NCI-H1436 (cell line): Measurements from ENCODE around the gene CPAMD8.
"Not testable (repeated sequence)": the region's sequence is repeated elsewhere in the genome, so short reads cannot be mapped to it uniquely, and the experiment has no call there.

Experiments used
- DNase-seq: peaks from one replicate; lab custom pipeline; 2025; lab: John Stamatoyannopoulos, UW

The CPAMD8 gene

DNA sequence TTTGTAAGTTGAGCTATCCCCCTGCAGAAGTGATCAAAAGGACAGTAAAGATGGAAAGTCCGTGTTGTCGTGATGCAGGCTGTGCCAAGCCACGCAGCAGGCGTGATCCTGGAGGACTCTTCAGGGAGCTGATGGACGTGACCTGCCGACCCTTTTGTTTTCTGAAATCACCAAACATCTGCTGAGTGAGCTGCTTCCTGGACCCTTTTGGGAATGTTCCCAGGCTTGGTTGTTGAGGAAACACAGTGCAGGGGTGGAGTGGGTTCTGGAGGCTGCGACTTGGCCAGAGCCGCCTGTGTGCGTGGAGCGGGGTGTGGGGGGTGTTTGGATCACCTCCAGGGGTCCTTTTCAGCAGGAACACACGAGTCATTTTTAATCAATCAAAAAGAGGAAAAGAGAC, 15.4 kb upstream of the CPAMD8 start:
- no peak for DNase-seq

DNA sequence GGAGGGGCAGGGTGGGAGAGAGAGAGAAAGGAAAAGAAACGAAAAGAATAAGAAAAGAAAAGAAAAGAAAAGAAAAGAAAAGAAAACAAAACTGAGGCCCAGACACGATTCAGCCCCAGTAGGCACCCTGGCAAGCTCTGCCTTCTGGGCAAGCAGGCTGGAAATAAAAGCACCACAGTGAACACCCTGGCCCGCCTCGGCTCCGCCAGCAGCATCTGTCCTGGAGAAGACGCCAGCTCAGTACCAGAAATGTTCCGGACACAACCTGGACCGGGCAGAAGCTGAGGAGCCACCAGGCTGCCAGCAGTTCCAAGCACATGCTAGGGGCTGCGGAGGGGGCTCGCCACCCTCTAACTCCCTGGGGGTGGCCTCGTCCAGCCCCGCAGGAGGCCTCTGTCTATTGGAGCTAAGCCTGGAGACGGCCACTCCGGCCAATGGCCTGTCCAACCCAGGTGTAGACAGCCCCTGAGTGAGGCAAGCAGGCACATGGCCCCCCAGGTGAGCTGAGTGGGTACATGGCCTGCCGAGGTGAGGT, 11.4 kb upstream of the CPAMD8 start:
- no peak for DNase-seq

DNA sequence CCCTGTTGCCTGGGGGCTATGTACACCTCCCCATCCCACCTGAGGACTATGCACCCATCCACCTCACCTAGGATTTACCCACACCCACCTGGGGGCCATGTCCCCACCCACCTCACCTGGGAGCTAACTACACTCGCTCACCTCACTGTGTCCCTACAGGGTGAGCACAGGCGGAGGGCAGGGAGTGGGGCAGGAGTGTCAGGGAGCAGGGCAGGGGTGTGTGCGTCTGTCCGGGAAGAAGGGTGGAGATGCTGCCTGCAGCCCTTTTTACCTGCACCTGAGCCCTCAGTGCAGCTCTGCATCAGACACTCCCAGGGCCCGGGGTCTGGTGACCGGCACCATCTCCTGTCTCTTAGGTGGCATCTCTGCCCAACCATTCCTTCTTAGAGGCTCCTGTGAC, 10.6 kb upstream of the CPAMD8 start:
- no peak for DNase-seq

DNA sequence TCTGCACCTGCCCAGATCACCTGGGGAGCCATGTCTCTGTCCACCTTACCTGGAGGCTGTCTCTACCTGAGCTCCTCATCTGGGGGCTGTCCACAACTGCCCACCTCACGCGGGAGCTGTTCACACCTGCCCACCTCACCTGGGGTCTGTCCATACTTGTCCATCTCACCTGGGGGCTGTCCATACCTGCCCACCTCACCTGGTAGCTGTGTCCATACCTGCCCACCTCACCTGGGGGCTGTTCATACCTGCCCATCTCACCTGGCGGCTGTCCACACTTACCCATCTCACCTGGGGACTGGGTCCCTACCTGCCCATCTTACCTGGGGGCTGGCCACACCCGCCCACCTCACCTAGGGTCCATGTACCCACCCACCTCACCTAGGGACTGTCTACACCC, 10.0 kb upstream of the CPAMD8 start:
- no peak for DNase-seq

DNA sequence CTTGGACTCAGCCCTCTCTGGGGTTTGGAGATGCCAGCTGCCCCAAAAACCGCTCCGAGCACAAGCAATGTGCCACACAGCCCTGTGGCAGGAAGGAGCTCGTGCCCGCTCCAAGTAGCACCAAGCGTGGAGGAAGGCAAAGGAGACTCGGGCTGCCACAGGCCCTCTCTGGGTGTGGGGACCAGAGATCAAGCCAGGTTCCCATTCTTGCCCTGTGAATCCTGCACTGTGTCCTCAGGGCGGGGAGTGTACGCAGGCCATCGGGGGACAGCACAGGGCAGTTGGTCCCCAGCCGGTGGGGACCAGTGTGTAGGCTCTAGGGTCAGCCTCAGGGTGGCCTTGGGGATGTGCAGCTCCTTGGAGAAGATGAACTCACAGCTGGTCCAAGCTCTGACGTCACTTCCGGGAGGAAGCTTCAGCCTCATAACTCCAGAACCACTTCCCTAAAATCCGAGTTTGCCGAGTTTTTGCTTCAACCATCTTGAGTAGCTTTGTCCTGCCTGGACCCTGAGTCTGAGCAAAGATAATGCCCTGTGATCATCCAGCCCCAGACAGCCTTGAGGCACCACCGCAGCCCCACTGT, 9.3 kb upstream of the CPAMD8 start:
- DNase-seq, result no peak

DNA sequence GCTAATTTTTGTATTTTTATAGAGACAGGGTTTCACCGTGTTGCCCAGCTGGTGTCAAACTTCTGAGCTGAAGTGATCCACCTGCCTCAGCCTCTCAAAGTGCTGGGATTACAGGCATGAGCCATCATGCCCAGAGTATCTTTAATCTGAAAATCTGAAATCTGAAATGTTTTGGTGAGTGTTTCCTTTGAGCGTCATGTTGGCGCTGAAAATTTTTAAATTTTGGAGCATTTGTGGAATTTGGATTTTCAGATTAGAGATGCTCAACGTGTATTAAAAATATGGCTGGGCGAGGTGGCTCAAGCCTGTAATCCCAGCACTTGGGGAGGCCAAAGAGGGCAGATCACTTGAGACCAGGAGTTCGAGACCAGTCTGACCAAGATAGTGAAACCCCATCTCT, 5.1 kb upstream of the CPAMD8 start:
- DNase-seq, result no peak

DNA sequence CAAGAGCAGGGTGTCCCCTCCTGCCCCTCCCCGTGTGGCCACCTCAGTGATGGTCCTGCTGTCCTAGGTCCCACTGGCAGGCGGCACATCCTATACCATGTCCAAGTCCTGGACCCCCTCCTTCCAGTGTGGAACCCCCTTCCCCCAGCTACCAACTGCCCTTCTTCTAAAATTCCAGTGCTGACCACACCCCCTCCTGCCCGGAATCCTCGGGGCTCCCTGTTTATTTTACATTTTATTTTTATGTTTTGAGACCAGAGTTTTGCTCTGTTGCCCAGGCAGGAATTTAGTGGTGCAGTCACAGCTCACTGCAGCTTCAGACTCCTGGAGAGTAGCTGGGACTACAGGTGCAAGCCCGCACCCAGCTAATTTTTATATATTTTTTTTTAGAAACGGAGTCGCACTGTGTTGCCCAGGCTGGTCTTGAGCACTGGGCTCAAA, 945 bp upstream of the CPAMD8 start:
- no peak for DNase-seq

DNA sequence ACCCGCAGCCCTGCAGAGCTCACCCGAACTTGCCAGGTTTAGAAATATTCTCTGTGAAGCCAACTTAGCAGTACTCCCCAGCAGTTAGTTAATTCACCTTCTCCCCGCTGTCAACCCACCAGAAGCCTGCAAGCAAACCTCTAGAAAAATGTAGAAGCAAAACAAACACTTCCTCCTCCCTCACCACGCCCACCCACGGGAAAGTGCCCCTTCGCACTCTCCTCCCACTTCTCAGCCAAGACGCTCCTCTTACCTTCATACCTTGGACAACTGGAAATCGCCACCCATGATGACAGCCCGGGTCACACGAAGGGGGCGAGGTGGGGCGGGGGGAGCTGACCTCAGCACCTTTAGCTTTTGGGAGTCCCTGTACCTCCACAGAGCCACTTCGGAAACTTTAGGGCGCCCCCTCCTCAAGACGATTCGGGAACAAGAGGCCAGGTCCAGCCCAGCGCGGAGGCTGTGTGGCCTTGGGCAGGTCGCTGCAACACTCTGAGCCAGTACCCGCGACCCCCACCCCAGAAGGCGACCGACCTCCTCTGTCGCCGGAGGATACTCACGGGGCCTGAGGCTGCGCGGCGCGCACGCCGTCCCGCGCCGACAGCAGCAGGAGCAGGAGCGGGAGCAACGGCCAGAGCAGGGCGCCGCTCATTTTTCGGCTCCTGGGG, 485 bp downstream of the CPAMD8 start:
- DNase-seq, result no peak

DNA sequence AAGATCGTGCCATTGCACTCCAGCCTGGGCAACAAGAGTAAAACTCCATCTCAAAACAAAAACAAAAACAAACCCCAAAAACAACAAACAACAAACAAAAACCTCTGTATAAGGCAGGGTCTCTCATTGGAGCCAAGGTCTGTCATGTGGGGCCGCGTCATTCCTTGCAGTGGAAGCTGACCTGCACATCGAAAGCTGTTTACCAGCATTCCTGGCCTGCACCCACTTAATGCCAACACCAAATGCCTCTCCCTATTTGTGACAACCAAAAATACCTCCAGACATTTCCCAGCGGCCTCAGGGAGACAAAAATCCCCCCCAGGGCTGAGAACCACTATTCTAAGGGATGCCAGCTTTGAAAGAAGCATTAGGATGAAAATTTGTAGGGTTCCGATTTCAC, 1.2 kb downstream of the CPAMD8 start:
- no peak for DNase-seq

DNA sequence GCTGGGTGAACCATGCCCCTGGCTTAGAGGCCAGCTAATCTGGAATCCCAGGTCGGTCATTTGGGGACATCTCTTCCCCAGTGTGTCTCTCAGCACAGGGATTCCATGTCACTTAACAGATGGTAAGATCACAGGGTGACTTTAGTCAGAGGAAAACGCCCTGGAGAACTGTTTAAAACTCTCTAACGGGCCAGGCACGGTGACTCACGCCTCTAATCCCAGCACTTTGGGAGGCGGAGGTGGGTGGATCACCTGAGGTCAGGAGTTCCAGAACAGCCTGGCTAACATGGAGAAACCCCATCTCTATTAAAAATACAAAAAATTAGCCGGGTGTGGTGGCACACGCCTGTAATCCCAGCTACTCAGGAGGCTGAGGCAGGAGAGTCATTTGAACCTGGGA, 1.7 kb downstream of the CPAMD8 start:
- DNase-seq, result not testable (repeated sequence)

DNA sequence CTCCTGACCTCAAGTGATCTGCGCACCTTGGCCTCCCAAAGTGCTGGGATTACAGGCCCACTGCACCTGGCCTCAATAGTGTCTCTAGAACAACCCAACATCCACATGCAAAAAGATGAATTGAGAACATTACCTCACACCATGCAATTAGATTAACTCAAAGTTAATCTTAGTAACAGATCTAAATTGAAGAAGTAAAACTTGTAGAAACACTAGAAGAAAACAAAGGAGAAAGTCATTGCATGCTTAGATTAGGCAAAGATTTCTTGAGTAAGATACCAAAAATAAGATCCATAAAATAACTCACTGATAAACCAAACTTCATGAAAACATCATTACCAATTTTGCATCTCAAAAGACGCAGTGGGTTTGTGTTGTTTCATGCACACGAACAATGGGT, 2.8 kb downstream of the CPAMD8 start:
- no peak for DNase-seq

DNA sequence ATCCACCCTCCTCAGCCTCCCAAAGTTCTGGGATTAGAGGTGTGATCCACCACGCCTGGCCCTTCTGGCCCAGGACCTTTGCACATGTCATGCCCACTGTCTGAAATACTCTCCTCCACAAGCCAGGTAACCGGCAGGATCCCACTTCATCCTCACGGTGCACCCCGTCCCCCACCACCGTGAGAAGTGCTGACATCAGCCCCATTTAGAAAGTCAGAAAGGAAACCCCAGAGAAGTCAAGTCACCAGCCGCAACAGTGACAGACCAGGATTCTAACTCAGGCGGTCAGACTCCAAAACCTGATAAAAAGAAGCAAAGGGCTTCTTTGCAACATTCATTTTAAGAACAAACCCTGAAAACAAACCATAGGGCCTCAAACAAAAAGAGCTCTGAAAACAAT, 3.9 kb downstream of the CPAMD8 start:
- no peak for DNase-seq

DNA sequence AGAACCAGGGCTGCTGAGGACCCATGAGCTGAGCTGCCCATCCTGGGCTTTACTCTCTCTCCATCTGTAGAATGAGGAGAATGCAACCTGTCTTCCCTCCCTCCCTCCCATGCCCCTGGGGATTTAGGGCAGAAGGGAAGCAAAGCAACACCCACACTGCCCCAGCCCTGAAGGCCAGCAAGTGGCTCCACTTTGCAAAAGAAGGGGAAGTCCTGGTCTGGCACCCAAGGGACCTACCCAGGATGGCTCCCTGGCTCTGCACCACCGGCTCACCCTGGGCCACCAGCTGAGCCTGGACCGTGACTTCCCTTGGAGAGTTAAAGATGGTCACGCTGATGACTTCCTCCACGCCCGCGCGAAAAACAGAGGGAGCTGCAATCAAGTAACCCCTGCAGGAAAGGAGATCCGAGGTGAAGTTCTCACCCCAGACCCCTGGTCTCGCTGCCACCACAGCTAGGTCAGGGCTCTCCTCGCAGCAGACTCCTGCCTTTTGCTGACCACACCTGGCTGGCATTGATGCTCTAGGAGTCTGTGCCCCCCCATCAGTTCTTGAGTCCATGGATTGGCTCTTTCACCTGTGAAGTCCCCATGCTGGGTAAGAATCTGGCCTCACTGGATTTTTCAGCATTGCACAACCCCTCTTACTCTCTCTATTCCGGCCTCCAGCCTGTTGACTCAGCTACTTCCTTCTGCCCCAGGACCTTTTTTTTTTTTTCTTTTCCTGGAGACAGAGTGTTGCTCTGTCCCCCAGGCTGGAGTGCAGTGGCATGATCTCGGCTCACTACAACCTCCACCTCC, 4.6 kb downstream of the CPAMD8 start:
- no peak for DNase-seq

DNA sequence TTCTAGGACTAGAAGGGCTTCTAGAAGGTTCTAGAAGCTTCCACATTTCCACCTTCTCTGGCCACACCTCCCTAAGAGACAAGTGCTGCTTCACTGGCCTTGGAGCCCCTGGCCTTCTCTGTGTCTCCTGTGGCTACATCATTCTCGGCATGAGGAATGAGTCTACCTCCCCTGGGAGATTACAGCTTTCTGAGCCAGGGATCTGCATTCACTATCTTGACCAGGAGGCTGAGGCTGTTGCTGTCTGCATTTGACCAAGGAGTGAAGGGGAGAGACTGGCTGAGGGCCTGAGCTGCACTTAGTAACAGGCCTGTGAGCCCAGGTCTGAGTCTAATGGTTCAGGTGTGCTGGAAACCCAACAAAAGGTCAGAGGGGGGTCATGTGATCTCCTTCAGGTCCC, 5.3 kb downstream of the CPAMD8 start:
- DNase-seq, result no peak

DNA sequence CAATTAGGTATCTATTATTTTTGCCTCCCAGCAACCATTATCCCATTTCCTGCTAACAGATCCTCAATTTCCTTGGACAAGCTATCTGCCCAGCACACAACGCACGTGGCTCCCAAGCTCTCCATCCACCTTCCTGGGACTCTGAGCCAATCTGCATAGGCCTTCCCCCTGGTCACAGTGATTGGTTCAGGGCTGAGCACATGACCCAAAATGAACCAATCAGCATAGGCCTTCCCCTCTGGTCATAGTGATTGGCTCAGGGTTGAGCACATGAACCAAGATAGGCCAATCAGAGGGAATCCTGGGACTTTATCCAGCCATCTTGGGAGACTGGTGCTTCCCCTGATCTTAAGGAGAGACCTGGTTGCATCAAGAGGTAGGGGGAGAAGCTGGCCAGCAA, 5.8 kb downstream of the CPAMD8 start:
- no peak for DNase-seq

DNA sequence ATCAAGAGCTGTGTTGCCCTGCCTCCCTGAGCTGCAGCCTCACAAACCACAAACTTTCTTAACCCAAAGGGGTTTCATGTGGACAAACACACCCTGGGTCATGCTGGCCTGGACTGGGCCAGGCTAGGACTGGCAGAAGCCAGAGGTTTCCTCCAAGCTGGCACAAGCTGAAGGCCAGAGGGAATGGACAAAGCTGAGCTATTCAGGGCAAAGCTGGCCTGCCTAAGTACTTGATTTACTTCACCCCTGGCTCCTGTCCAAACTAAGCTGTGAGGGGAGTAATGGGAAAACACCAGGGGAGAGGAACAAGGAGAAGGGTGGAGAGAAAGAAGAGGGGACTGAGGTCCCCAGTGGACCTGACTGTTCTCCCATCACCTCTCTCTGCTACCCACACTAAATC, 6.2 kb downstream of the CPAMD8 start:
- no peak for DNase-seq

DNA sequence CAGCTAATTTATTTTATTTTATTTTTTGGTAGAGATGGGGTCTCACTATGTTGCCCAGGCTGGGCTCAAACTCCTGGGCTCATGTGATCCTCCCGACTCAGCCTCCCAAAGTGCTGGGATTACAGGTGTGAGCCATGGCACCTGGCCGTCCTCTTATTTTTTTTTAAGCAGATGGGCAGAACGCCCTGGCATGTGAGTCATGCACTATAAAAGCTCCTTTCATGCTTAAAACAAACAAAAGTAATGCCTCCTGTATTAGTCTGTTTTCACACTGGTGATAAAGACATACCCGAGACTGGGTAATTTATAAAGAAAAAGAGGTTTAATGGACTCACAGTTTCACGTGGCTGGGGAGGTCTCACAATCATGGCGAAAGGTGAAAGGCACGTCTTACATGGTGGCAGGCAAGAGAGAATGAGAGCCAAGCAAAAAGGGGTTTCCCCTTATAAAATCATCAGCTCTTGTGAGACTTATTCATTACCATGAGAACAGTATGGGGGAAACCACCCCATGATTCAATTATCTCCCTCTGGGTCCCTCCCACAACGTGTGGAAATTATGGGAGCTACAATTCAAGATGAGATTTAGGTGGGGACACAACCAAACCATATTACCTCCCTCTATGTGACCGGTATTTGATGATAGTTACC, 12.3 kb downstream of the CPAMD8 start:
- DNase-seq, result not testable (repeated sequence)

DNA sequence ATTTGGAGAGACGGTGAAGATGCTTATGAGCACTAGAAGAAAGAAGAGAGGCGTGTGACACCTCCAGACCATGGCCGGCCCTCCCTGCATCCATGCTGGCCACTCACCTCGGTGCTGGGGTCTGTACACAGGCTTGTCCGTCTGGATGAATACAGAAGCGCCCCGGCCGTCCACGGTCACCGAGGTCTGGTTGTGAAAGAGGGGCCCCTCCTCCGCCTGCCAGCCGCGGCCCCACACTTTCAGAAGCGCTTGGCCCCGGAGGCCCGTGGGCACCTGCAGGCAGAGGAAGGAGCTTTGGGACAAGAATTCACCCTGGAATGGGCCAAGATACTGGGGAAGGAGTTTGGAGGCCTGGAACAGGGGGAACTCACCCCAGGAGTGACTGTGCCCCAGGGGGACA, 15.1 kb downstream of the CPAMD8 start:
- no peak for DNase-seq

DNA sequence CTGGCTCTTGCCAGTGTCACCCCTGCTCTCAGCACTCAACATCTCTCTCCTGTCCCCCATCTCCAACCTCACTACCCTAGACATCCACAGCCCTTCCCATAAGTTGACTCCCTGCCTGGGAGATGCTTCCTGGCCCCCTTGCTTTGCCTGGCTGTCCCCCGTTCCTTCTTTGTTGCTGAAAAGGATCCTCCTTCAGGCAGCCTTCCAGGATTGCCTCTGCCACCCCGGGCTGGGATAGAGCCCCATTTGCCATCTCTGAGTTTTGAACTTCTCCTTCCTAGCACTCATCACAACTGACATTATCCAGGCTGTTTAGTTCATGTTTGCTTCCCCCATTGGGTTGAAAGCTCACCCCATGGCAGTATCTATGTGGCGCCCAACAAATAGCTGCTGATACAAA, 20.0 kb downstream of the CPAMD8 start:
- DNase-seq, result no peak

DNA sequence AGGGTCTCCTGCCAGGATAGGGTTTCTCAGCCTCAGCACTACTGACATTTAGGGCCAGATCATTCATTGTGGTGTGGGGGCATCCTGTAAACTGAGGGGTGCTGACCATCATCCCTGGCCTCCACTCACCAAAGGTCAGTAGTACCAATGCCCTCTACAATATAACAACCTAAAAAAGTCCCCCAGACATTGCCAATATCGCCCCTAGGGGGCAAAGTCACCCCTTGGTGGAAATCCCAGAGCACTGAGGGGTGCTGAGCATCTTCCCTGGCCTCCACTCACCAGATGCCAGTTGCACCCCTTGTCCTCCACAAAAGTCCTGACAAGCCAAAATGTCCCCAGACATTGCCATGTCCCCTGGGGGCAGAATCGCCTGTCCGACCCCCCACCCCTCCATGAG, 21.6 kb downstream of the CPAMD8 start:
- DNase-seq, result no peak

DNA sequence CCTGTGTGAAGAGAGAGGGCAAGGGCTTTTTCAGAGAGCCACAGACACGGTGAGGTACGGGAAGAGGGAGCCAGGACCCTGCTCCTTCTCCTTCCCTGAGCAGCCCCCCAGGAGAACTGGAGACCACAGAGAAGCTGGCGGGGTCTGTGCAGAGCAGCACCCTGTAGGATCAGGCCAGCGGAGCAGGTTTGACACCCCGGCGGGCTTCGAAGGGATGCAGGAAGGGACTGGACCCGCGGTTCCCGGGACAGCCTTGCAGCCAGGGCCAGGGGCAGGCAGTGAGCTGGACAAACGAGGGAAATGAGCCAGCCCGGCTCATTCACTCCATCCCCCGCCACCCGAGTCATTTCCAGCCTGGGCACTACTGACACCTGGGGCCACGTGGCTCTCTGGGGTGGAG, 22.2 kb downstream of the CPAMD8 start:
- DNase-seq, result no peak

DNA sequence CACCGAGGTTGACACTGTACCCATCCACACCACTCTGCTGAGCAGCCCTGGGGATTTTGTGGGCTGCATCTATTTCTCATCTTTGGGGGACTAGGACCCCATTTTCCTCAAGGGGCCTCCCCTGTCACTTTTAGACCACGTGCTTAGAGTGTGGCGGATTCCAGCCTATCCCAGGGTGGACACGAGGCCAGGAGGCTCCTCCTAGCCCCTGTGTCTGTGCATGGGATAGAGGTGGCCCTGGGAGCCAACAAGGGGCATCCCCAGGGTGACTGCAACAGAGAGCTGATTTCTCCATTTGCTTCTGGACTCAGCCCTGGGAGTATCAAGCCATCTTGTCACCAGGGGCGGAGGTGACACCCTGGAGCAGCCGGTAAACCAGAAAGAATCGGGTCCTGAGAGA, 24.2 kb downstream of the CPAMD8 start:
- DNase-seq, result no peak
